Fibroblast of pulmonary artery (primary cell): ENCODE measurements around the gene DOCK7.

Experiments
- DNase-seq: peaks from one replicate; pipeline ENCODE4 v3.0.0-alpha.2; 2010; ENCODE audit warnings: low read depth
- H3K4me3 ChIP-seq: replicated peaks from 2 replicates; pipeline ENCODE4 v1.5.1; 2011; ENCODE audit warnings: low read depth, mild to moderate bottlenecking, control low read depth, low read length, moderate library complexity
- TF ChIP-seq, protein P1 (sequence below): IDR thresholded peaks from 2 replicates; pipeline ENCODE4 v1.5.1; 2011; ENCODE audit warnings: mild to moderate bottlenecking, control low read depth, low read length, inconsistent platforms; ENCODE audit errors: missing control alignments

The DOCK7 gene

DNA sequence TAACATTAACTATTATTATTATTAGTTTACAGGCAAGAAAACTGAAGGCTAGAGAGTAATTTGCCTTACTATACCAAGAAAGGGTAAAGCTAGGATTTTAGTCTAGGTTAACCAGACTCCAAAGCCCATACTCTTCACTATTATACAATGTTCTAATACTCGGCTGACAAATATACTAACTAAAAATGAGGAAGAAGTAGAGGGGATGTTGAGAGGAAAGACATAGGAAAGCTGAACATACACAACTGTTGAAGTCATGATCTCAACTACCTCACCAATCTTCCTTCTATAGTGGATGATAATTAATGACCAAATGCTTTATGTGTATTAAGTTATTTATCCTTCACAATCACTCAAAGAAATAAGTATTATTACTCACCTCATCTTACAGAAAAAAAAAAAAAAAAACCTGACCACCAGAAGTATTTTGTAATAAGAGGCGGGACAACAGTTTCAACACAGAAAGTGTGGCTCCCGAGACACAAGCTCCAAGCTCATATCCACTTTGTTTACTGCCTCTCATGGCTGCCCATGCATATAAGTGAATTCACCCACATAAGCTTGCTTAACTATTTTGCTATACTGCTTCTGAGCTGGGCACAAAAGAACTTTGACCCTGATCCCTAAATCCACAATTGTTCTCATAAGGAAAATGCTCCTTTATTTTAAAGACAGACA lies 173.3 kb downstream of the DOCK7 start:
- peak; percentile 61 for DNase-seq
- no peak overlapping the region for H3K4me3 ChIP-seq
- TF ChIP-seq, protein P1, sequence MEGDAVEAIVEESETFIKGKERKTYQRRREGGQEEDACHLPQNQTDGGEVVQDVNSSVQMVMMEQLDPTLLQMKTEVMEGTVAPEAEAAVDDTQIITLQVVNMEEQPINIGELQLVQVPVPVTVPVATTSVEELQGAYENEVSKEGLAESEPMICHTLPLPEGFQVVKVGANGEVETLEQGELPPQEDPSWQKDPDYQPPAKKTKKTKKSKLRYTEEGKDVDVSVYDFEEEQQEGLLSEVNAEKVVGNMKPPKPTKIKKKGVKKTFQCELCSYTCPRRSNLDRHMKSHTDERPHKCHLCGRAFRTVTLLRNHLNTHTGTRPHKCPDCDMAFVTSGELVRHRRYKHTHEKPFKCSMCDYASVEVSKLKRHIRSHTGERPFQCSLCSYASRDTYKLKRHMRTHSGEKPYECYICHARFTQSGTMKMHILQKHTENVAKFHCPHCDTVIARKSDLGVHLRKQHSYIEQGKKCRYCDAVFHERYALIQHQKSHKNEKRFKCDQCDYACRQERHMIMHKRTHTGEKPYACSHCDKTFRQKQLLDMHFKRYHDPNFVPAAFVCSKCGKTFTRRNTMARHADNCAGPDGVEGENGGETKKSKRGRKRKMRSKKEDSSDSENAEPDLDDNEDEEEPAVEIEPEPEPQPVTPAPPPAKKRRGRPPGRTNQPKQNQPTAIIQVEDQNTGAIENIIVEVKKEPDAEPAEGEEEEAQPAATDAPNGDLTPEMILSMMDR, result no peak

DNA sequence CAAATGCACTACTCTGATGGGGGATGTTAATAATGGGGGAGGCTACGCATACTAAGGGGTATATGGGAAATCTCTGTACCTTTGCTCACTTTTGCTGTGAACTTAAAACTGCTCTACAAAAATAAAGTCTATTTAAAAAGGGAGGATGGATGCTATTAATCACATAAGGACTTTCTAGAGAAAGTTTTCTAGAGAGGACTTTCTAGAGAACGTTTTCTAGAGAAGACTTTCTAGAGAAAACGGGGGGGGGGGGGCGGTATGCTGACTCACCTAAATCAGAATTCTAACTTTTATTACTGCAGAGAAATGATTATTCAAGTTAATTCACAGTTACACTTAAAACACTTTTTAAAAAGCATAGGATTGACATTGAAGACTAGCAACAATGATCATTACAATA lies 175.2 kb downstream of the DOCK7 start:
- H3K4me3 ChIP-seq, result no peak overlapping the region
- DNase-seq, result no peak
- TF ChIP-seq, protein P1, result no peak

GRCh38 chr1:62509028-62509427 lies 179.2 kb downstream of the DOCK7 start:
- TF ChIP-seq, protein P1, result no peak

GRCh38 chr1:62508187-62508758 lies 179.9 kb downstream of the DOCK7 start:
- no peak overlapping the region for H3K4me3 ChIP-seq
- peak; percentile 78 for DNase-seq
- TF ChIP-seq, protein P1, result peak; percentile 71

More at GRCh38 chr1:62509028-62509427, 179.2 kb downstream of the DOCK7 start:
- DNase-seq, result no peak
- no peak overlapping the region for H3K4me3 ChIP-seq

DNA sequence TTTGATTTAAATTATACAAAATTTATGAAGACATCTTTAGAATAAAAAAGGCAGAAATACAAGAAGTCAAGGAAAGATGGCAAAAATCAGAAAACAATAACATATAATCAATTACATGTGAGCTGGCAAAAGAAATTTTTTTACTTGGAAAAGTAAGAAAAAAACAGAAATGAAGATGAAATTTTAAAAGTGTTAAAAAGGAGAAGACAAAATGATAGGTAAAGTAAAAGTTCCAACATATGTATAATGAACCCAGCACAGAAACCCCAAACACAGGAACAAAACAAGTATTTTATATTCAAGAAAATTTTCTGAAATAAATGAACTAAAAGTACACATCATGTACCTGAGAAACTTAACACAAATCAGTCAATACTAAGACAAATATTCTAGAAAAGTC lies 188.0 kb downstream of the DOCK7 start:
- DNase-seq, result no peak
- TF ChIP-seq, protein P1, result no peak

DNA sequence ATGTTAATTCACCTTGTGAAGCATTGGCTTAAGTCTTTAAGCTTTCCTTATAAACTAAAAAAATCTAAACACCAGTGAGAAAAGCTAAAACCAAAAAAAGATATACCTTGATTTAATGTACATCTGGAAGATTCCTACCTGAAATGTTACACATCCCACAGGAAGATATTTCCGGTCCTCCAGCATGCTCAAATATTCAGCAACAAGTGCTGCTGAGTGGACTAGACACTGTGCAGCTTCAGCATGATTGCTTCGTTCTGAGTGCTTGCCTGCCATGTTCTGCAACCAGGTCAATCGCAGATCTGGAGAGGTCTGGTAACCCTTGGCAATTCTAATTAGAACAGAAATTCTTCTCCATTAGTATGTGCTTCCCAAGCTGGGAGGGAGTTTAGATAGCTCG lies 194.0 kb downstream of the DOCK7 start:
- no peak for DNase-seq
- H3K4me3 ChIP-seq, result no peak overlapping the region
- TF ChIP-seq, protein P1, result no peak

More for the DNA sequence above, 188.0 kb downstream of the DOCK7 start:
- H3K4me3 ChIP-seq, result no peak overlapping the region

GRCh38 chr1:62493656-62494055 lies 194.5 kb downstream of the DOCK7 start:
- no peak for DNase-seq
- TF ChIP-seq, protein P1, result no peak
- H3K4me3 ChIP-seq, result no peak overlapping the region
